SK-N-SH (cell line): Measurements from ENCODE around the gene ST6GALNAC6. TPM values are rescaled to one million over a fixed set of nuclear protein-coding genes. Genes with fewer than 3 reads are reported as not detected.
A peak's percentile ranks its signal among the peaks of the same experiment; 100 is the strongest.

Experiments used
- CTCF ChIA-PET: fragments of 300-600, 350-600 bp; formaldehyde crosslinking; extraction: SDS; loops from one replicate; lab custom pipeline; 2021; lab: Yijun Ruan, JAX
- POLR2A ChIA-PET: fragments of 350-600 bp; sonication (Branson Sonifier 250); formaldehyde crosslinking; extraction: SDS; loops from one replicate; lab custom pipeline; 2020; ENCODE audit warnings: antibody characterized with exemption, inconsistent platforms; lab: Yijun Ruan, JAX
- DNase-seq: peaks from one replicate; pipeline ENCODE4 v3.0.0; 2012
- H2AFZ ChIP-seq: fragments of 200-600 bp; sonication (generic); 2 replicates; pipeline ENCODE4 v1.8.1; 2016; ENCODE audit warnings: antibody characterized with exemption, mild to moderate bottlenecking, low read depth
- H3F3A ChIP-seq: fragments of 200-600 bp; sonication (generic); replicated peaks from 2 replicates; pipeline ENCODE3; 2016; ENCODE audit warnings: antibody characterized with exemption, mild to moderate bottlenecking; ENCODE audit not compliant: insufficient read depth
- H3K27ac ChIP-seq, 2 experiments: fragments of 200-500 bp in 1 of 2; fragments of 200-600 bp in 1 of 2; sonication (Bioruptor generic) in 1 of 2; sonication (generic), shearing (Covaris generic) in 1 of 2; 2 replicates each; pipeline versions ENCODE4 v1.5.1 to v1.6.1; 2014 to 2016; ENCODE audit warnings: low read depth in 2 of 2, inconsistent platforms in 1 of 2, low read length in 1 of 2, mild to moderate bottlenecking in 1 of 2, mixed read lengths in 1 of 2
- H3K27me3 ChIP-seq: fragments of 200-600 bp; sonication (generic), shearing (Covaris generic); 2 replicates; pipeline ENCODE4 v1.6.1; 2016; ENCODE audit warnings: mixed run types; ENCODE audit not compliant: insufficient read depth
- H3K36me3 ChIP-seq, 2 experiments: fragments of 200-500 bp in 1 of 2; fragments of 200-600 bp in 1 of 2; sonication (Bioruptor generic) in 1 of 2; sonication (generic) in 1 of 2; replicated peaks in 1 of 2; 2 replicates each; pipeline versions ENCODE3 to v1.5.1; 2014 to 2016; ENCODE audit warnings: low read length in 1 of 2, mild to moderate bottlenecking in 1 of 2; ENCODE audit not compliant: insufficient read depth in 2 of 2, control insufficient read depth in 1 of 2
- H3K4me1 ChIP-seq, 2 experiments: fragments of 200-500 bp in 1 of 2; fragments of 200-600 bp in 1 of 2; sonication (Bioruptor generic) in 1 of 2; sonication (generic), shearing (Covaris generic) in 1 of 2; 2 replicates each; pipeline versions ENCODE4 v1.5.1 to v1.6.1; 2014 to 2016; ENCODE audit warnings: low read depth in 1 of 2, low read length in 1 of 2, mixed run types in 1 of 2; ENCODE audit not compliant: insufficient read depth in 2 of 2, control insufficient read depth in 1 of 2
- H3K4me2 ChIP-seq: fragments of 200-600 bp; sonication (generic), shearing (Covaris generic); 2 replicates; pipeline ENCODE4 v1.6.1; 2017; ENCODE audit warnings: mixed run types
- H3K4me3 ChIP-seq, 2 experiments: fragments of 200-500 bp in 1 of 2; fragments of 200-600 bp in 1 of 2; sonication (Bioruptor generic) in 1 of 2; sonication (generic), shearing (Covaris generic) in 1 of 2; 2 replicates each; pipeline versions ENCODE4 v1.5.1 to v1.8.1; 2014 to 2016; ENCODE audit warnings: low read depth in 2 of 2, inconsistent platforms in 1 of 2, low read length in 1 of 2, mild to moderate bottlenecking in 1 of 2, mixed read lengths in 1 of 2, moderate library complexity in 1 of 2
- H3K79me2 ChIP-seq: fragments of 200-600 bp; sonication (generic); 2 replicates; pipeline ENCODE4 v1.8.1; 2017; ENCODE audit warnings: mild to moderate bottlenecking; ENCODE audit not compliant: insufficient read depth
- H3K9ac ChIP-seq: fragments of 200-600 bp; sonication (generic); 2 replicates; pipeline ENCODE4 v1.6.1; 2017; ENCODE audit warnings: mixed run types
- H3K9me2 ChIP-seq: fragments of 200-600 bp; sonication (generic); 2 replicates; pipeline ENCODE4 v1.6.1; 2017; ENCODE audit warnings: mixed run types
- H3K9me3 ChIP-seq: fragments of 200-600 bp; sonication (generic); 2 replicates; pipeline ENCODE4 v1.6.1; 2017; ENCODE audit warnings: mixed run types, mild to moderate bottlenecking, moderate library complexity
- H4K20me1 ChIP-seq: fragments of 200-600 bp; sonication (generic); 2 replicates; pipeline ENCODE4 v1.6.1; 2017; ENCODE audit warnings: mild to moderate bottlenecking, mixed run types; ENCODE audit not compliant: insufficient read depth
- ELF1 ChIP-seq: IDR thresholded peaks from 2 replicates; pipeline ENCODE4 v1.4.0; 2012
- EZH2phosphoT487 ChIP-seq: fragments of 200-600 bp; sonication (generic); IDR thresholded peaks from 2 replicates; pipeline ENCODE4 v1.6.1; 2017; ENCODE audit warnings: low read depth, mixed run types, mild to moderate bottlenecking, antibody characterized with exemption, moderate library complexity, borderline replicate concordance
- FOXJ3 ChIP-seq: sonication (generic); formaldehyde crosslinking; IDR thresholded peaks from 2 replicates; pipeline ENCODE4 v1.5.1; 2020; ENCODE audit warnings: mild to moderate bottlenecking, missing genetic modification reagents
- GATA2 ChIP-seq: sonication (generic); formaldehyde crosslinking; IDR thresholded peaks from 2 replicates; pipeline ENCODE4 v1.5.0; 2020; ENCODE audit warnings: mild to moderate bottlenecking, missing genetic modification reagents
- IRF3 ChIP-seq: fragments of 150-350 bp; IDR thresholded peaks from 2 replicates; pipeline ENCODE4 v1.6.1; 2016; ENCODE audit warnings: mild to moderate bottlenecking, low read depth, low read length
- POLR2AphosphoS5 ChIP-seq: IDR thresholded peaks from 2 replicates; pipeline ENCODE4 v1.6.1; 2012; ENCODE audit warnings: low read depth, low read length
- RAD21 ChIP-seq: IDR thresholded peaks from 2 replicates; pipeline ENCODE4 v1.6.1; 2012; ENCODE audit warnings: mild to moderate bottlenecking, low read length
- REST ChIP-seq: IDR thresholded peaks from 2 replicates; pipeline ENCODE4 v1.6.1; 2012; ENCODE audit warnings: mild to moderate bottlenecking, low read depth, low read length, moderate library complexity
- TAF1 ChIP-seq: IDR thresholded peaks from 2 replicates; pipeline ENCODE4 v1.6.1; 2012; ENCODE audit warnings: low read depth, mild to moderate bottlenecking, low read length, moderate library complexity, borderline replicate concordance
- TCF12 ChIP-seq: IDR thresholded peaks from 2 replicates; pipeline ENCODE4 v1.4.0; 2012
- WGBS: methylation state at CpG from one replicate; pipeline ENCODE4 v1.1.6; 2017; ENCODE audit warnings: low lambda C conversion rate; 5-methylcytosine and 5-hydroxymethylcytosine counted together
- polyA plus RNA-seq, 3 experiments: library from polyadenylated mRNA; depleted of rRNA; stranded (reverse); fragments of >200 nt; gene quantifications; 2 replicates each; pipeline ENCODE4 v1.2.3, GENCODE V29; 2012

ST6GALNAC6 gene
- polyA plus RNA-seq, 1 of the 3 experiments (the other 2 are of a cell fraction) = 34.8 TPM

DNA sequence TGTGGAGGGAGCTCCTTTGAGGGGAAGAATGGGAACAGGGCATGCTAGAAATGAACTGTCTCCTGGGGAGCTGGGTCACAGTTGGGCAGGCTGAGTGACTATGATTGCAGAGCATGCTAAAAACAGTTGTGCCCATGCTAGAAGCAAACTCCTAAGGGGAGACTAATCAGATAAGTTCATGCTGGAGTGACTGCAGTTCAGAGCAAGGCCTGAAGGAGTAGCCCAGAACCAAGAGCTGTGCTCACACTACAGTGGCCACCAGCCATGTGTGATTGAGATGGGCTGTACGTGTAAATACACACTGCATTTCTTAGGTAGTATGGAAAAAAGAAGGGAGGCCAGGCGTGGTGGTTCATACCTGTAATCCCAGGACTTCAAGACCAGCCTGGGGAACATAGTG, 11.6 kb downstream of the ST6GALNAC6 start:
- DNase-seq = no peak
- TF ChIP-seq ELF1 = no peak
- TF ChIP-seq TAF1 = no peak
- TF ChIP-seq FOXJ3 = no peak
- TF ChIP-seq RAD21 = no peak
- TF ChIP-seq POLR2AphosphoS5 = no peak
- TF ChIP-seq GATA2 (CRISPR knock-in tag) = no peak
- no peak overlapping the region for H3K4me2 ChIP-seq
- WGBS = 96% methylated on average over 2 of the region's 2 CpGs
- no peak overlapping the region for H3K4me3 ChIP-seq
- H3K36me3 ChIP-seq = peaks cover 25 to 51% of the 10 kb centered on the region in 2 experiments
- H3K9me3 ChIP-seq = no peaks in the 10 kb centered on the region
- H2AFZ ChIP-seq = no peak overlapping the region
- POLR2A ChIA-PET = no interaction called here
- H3K4me1 ChIP-seq = peaks cover 12 to 15% of the 10 kb centered on the region in 2 experiments; a peak in 2 of 4 replicates
- peaks cover 7% of the 10 kb centered on the region for H3F3A ChIP-seq
- no peaks in the 10 kb centered on the region for H3K27me3 ChIP-seq
- no peak overlapping the region for H3K9ac ChIP-seq
- H4K20me1 ChIP-seq = no peaks in the 10 kb centered on the region
- no peaks in the 10 kb centered on the region for H3K79me2 ChIP-seq
- H3K27ac ChIP-seq = no peak overlapping the region
- H3K9me2 ChIP-seq = no peaks in the 10 kb centered on the region
- CTCF ChIA-PET = interaction anchor here (0.6 to 1.1 kb wide), 3 partner anchors 18 to 33 kb away, joined by 3 to 4 read pairs (median 3); no protein-coding TSS in a partner anchor

DNA sequence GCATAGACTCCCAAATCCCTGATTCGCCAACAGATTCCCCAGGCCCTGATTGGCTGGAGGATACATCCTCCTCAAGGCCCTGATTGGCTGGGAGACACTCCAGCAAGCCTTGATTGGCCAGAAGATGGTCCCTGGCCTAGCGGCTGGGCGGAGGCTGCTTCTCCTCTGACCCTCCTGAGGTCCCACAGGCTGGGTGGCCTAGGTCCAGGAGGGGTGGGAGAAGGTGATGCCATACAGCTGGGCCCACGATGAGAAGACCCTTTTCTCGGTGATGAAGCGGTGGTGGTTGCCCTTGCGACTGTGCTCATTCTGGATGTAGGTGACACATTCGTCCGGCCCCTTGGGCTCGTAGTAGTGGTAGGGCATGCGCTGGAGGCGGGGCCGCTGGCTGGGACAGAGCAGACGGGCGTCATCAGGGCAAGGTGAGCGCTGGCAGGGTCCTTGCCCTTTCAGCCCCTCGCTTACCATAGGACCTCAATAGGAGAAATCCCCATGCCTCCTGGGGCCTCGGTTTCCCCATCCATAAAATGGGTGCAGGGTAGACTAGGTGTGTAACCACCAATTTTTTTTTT, 12.9 kb downstream of the ST6GALNAC6 start:
- Histone ChIP-seq H2AFZ (no peak overlapping the region), H3K9me3 (no peaks in the 10 kb centered on the region), H3K4me3 (no peak overlapping the region), H3K27ac (no peak overlapping the region), H3K4me2 (no peak overlapping the region), H3K9me2 (no peaks in the 10 kb centered on the region), H3K4me1 (peaks cover 12 to 15% of the 10 kb centered on the region in 2 experiments; a peak in 2 of 4 replicates), H3K79me2 (no peaks in the 10 kb centered on the region), H3K36me3 (peaks cover 19 to 40% of the 10 kb centered on the region in 2 experiments), H3K27me3 (no peaks in the 10 kb centered on the region), H3K9ac (no peak overlapping the region), H3F3A (peaks cover 7% of the 10 kb centered on the region), H4K20me1 (no peaks in the 10 kb centered on the region)
- POLR2A ChIA-PET = no interaction called here
- 96% methylated on average over 14 of the region's 18 CpGs for WGBS
- CTCF ChIA-PET = interaction anchor here (1.1 to 2.0 kb wide), 2 partner anchors 10 to 17 kb away, joined by 3 to 5 read pairs; no protein-coding TSS in a partner anchor
- peak; percentile 69 for DNase-seq
- peak; percentile 32; the same call in 1 of the 2 replicates for TF ChIP-seq IRF3
- no peak for TF ChIP-seq REST
- no peak for TF ChIP-seq TCF12
- no peak for TF ChIP-seq EZH2phosphoT487
